A549 (cell line): ENCODE results near the gene RPRD2. TPM values are rescaled to one million over a fixed set of nuclear protein-coding genes. Genes with fewer than 3 reads are reported as not detected.

Experiments
- ATAC-seq, 2 experiments: fragments of 200-7000 bp in 1 of 2; fragments of >200 bp in 1 of 2; cut with Nextera tagmentation in 1 of 2; cut with Tn5 transposase in 1 of 2; 3 replicates each; pipeline versions ENCODE4 v1.8.0 to v1.9.1; 2018 to 2020; ENCODE audit warnings: mild to moderate bottlenecking in 1 of 2, moderate library complexity in 1 of 2
- CTCF ChIA-PET: fragments of 300-600 bp; sonication (Branson Sonifier 250); formaldehyde crosslinking; extraction: SDS; loops from one replicate; lab custom pipeline; 2021; ENCODE audit warnings: antibody characterized with exemption, inconsistent platforms; lab: Yijun Ruan, JAX
- POLR2A ChIA-PET: fragments of 350-600 bp; formaldehyde crosslinking; extraction: SDS; loops from one replicate; lab custom pipeline; 2021; ENCODE audit warnings: antibody characterized with exemption, inconsistent platforms; lab: Yijun Ruan, JAX
- DNase-seq, 2 experiments: peaks; one replicate each; pipeline versions ENCODE4 v3.0.0 to v3.0.0-alpha.2; 2011 to 2016; ENCODE audit warnings: low read depth in 1 of 2, low spot score in 1 of 2
- FAIRE-seq: peaks from 2 replicates; lab custom pipeline; 2011; peaks lifted over from hg19 to GRCh38; lab: Jason Lieb, UNC
- H3K27ac ChIP-seq, 2 experiments: fragments of >200 bp; sonication (Bioruptor Twin); formaldehyde crosslinking; 3 replicates each; pipeline ENCODE4 v1.5.1; 2016 to 2017
- H3K4me1 ChIP-seq: fragments of >200 bp; sonication (Bioruptor Twin); formaldehyde crosslinking; 3 replicates; pipeline ENCODE4 v1.6.1; 2016
- H3K4me2 ChIP-seq: fragments of >200 bp; sonication (Bioruptor Twin); formaldehyde crosslinking; 3 replicates; pipeline ENCODE4 v1.6.1; 2016
- H3K4me3 ChIP-seq: fragments of >200 bp; sonication (Bioruptor Twin); formaldehyde crosslinking; 3 replicates; pipeline ENCODE4 v1.5.1; 2016
- H3K9me3 ChIP-seq: fragments of >200 bp; sonication (Bioruptor Twin); formaldehyde crosslinking; 3 replicates; pipeline ENCODE4 v1.6.1; 2016
- BCL3 ChIP-seq: fragments of >200 bp; sonication (Bioruptor Twin); formaldehyde crosslinking; IDR thresholded peaks from 3 replicates; pipeline ENCODE4 v1.6.1; 2016
- CBX2 ChIP-seq: fragments of 200-600 bp; sonication (generic); IDR thresholded peaks from 2 replicates; pipeline ENCODE4 v1.6.1; 2016; ENCODE audit warnings: low read depth, mild to moderate bottlenecking, borderline replicate concordance
- CHD2 ChIP-seq: fragments of 150-350 bp; IDR thresholded peaks from 2 replicates; pipeline ENCODE4 v1.6.1; 2014; ENCODE audit warnings: low read length; ENCODE audit not compliant: partially characterized antibody
- CHD4 ChIP-seq: fragments of 200-600 bp; sonication (generic); IDR thresholded peaks from 2 replicates; pipeline ENCODE4 v1.6.1; 2016; ENCODE audit warnings: antibody characterized with exemption, mild to moderate bottlenecking, borderline replicate concordance
- CTCF ChIP-seq: fragments of >200 bp; sonication (Bioruptor Twin); formaldehyde crosslinking; IDR thresholded peaks from 3 replicates; pipeline ENCODE4 v1.5.1; 2016
- EHF ChIP-seq: fragments of 250-450 bp; sonication (Bioruptor Pico); IDR thresholded peaks from 2 replicates; pipeline ENCODE4 v1.5.0; 2020; ENCODE audit warnings: mild to moderate bottlenecking
- EP300 ChIP-seq, 2 experiments: fragments of >200 bp; sonication (Bioruptor Twin); formaldehyde crosslinking; IDR thresholded peaks; 2 replicates in 1 of 2; 3 replicates in 1 of 2; pipeline ENCODE4 v1.6.1; 2016 to 2017
- ESRRA ChIP-seq: fragments of 150-350 bp; IDR thresholded peaks from 2 replicates; pipeline ENCODE4 v1.6.1; 2014; ENCODE audit warnings: mild to moderate bottlenecking, low read length, borderline replicate concordance
- FOSB ChIP-seq: fragments of 250-450 bp; sonication (Bioruptor Pico); IDR thresholded peaks from 2 replicates; pipeline ENCODE4 v1.5.0; 2020; ENCODE audit warnings: mild to moderate bottlenecking, moderate library complexity
- FOSL2 ChIP-seq, 2 experiments: fragments of 450-650 bp in 1 of 2; fragments of >200 bp in 1 of 2; sonication (Bioruptor Twin) in 1 of 2; formaldehyde crosslinking; IDR thresholded peaks; 2 replicates each; pipeline versions ENCODE4 v1.5.0 to v1.6.1; 2016 to 2020; ENCODE audit warnings: mild to moderate bottlenecking in 1 of 2, moderate library complexity in 1 of 2
- FOXS1 ChIP-seq: fragments of 250-450 bp; sonication (Bioruptor Pico); IDR thresholded peaks from 2 replicates; pipeline ENCODE4 v1.5.0; 2020; ENCODE audit warnings: mild to moderate bottlenecking, moderate library complexity
- GATA3 ChIP-seq: IDR thresholded peaks from 2 replicates; pipeline ENCODE4 v1.6.1; 2012; ENCODE audit warnings: borderline replicate concordance
- HEYL ChIP-seq: fragments of 250-450 bp; sonication (Bioruptor Pico); IDR thresholded peaks from 2 replicates; pipeline ENCODE4 v1.8.0; 2021; ENCODE audit warnings: mild to moderate bottlenecking, moderate library complexity
- HOXB5 ChIP-seq: fragments of 250-450 bp; sonication (Bioruptor Pico); IDR thresholded peaks from 2 replicates; pipeline ENCODE4 v1.5.0; 2020; ENCODE audit warnings: mild to moderate bottlenecking, moderate library complexity
- JUN ChIP-seq, 2 experiments: fragments of >200 bp; sonication (Bioruptor Twin); formaldehyde crosslinking; IDR thresholded peaks; 2 replicates in 1 of 2; 3 replicates in 1 of 2; pipeline ENCODE4 v1.6.1; 2016 to 2017
- KDM1A ChIP-seq: fragments of 200-600 bp; sonication (generic); IDR thresholded peaks from 2 replicates; pipeline ENCODE4 v1.6.1; 2016; ENCODE audit warnings: low read depth, mild to moderate bottlenecking
- KDM5A ChIP-seq: fragments of 200-600 bp; sonication (generic); IDR thresholded peaks from 2 replicates; pipeline ENCODE4 v1.6.1; 2016; ENCODE audit warnings: antibody characterized with exemption, mild to moderate bottlenecking
- MAFK ChIP-seq: fragments of 450-650 bp; IDR thresholded peaks from 2 replicates; pipeline ENCODE4 v1.6.1; 2014; ENCODE audit not compliant: partially characterized antibody
- MAZ ChIP-seq: fragments of 150-350 bp; IDR thresholded peaks from 2 replicates; pipeline ENCODE4 v1.6.1; 2014; ENCODE audit warnings: antibody characterized with exemption, low read depth, low read length, borderline replicate concordance
- NFE2L2 ChIP-seq: fragments of 150-350 bp; conservative IDR thresholded peaks from 2 replicates; pipeline ENCODE4 v1.6.1; 2014; ENCODE audit warnings: low read length
- NPAS2 ChIP-seq: fragments of 250-450 bp; sonication (Bioruptor Pico); IDR thresholded peaks from 2 replicates; pipeline ENCODE4 v1.8.0; 2022; ENCODE audit warnings: mild to moderate bottlenecking, moderate library complexity, borderline replicate concordance
- NR3C1 ChIP-seq: fragments of >200 bp; sonication (Bioruptor Twin); formaldehyde crosslinking; IDR thresholded peaks from 3 replicates; pipeline ENCODE4 v1.6.1; 2017
- PBX3 ChIP-seq: IDR thresholded peaks from 2 replicates; pipeline ENCODE4 v1.6.1; 2012
- POLR2AphosphoS2 ChIP-seq: conservative IDR thresholded peaks from 2 replicates; pipeline ENCODE4 v1.6.1; 2012; ENCODE audit warnings: low read length, improper control_type of control experiment, inconsistent platforms
- RAD21 ChIP-seq, 2 experiments: fragments of >200 bp in 1 of 2; sonication (Bioruptor Twin) in 1 of 2; formaldehyde crosslinking in 1 of 2; IDR thresholded peaks in 1 of 2; conservative IDR thresholded peaks in 1 of 2; 2 replicates in 1 of 2; 3 replicates in 1 of 2; pipeline ENCODE4 v1.6.1; 2012 to 2018; ENCODE audit warnings: inconsistent platforms in 1 of 2
- RFX5 ChIP-seq: fragments of 450-650 bp; IDR thresholded peaks from 2 replicates; pipeline ENCODE4 v1.7.1; 2014; ENCODE audit warnings: antibody characterized with exemption, mild to moderate bottlenecking, moderate library complexity
- SMC3 ChIP-seq: fragments of >200 bp; sonication (Bioruptor Twin); formaldehyde crosslinking; IDR thresholded peaks from 3 replicates; pipeline ENCODE4 v1.6.1; 2018; ENCODE audit warnings: inconsistent platforms
- TP53 ChIP-seq: fragments of 250-450 bp; sonication (Bioruptor Pico); IDR thresholded peaks from 2 replicates; pipeline ENCODE4 v1.5.0; 2021; ENCODE audit warnings: mild to moderate bottlenecking, moderate library complexity
- ZC3H11A ChIP-seq: fragments of 450-650 bp; IDR thresholded peaks from 2 replicates; pipeline ENCODE4 v1.6.1; 2014; ENCODE audit warnings: antibody characterized with exemption, mild to moderate bottlenecking
- ZFP36 ChIP-seq: fragments of 450-650 bp; IDR thresholded peaks from 2 replicates; pipeline ENCODE4 v1.6.1; 2014; ENCODE audit warnings: borderline replicate concordance; ENCODE audit not compliant: partially characterized antibody
- ZNF302 ChIP-seq: fragments of 250-450 bp; sonication (Bioruptor Pico); IDR thresholded peaks from 2 replicates; pipeline ENCODE4 v1.9.0; 2021; ENCODE audit warnings: inconsistent platforms, mild to moderate bottlenecking, moderate library complexity
- ZSCAN20 ChIP-seq: fragments of 250-450 bp; sonication (Bioruptor Pico); IDR thresholded peaks from 2 replicates; pipeline ENCODE4 v1.8.0; 2022; ENCODE audit warnings: mild to moderate bottlenecking, moderate library complexity
- WGBS: methylation state at CpG from one replicate; pipeline ENCODE4 v1.1.6; 2017; ENCODE audit errors: missing lambda C conversion rate; 5-methylcytosine and 5-hydroxymethylcytosine counted together
- polyA plus RNA-seq, 4 experiments: library from polyadenylated mRNA; depleted of rRNA in 3 of 4; stranded (reverse); fragments of >200 nt; fragmentation: RNase III in 1 of 4; extraction: RNeasy Plus Mini Kit Qiagen cat#74134 plus additional on column Dnase treatment in 1 of 4; gene quantifications; 2 replicates in 3 of 4; 3 replicates in 1 of 4; pipeline ENCODE4 v1.2.3, GENCODE V29; 2011 to 2017

Gene RPRD2
- polyA plus RNA-seq, 2 of the 4 experiments (the other 2 are of a cell fraction), result 10.3 to 20.8 TPM

DNA sequence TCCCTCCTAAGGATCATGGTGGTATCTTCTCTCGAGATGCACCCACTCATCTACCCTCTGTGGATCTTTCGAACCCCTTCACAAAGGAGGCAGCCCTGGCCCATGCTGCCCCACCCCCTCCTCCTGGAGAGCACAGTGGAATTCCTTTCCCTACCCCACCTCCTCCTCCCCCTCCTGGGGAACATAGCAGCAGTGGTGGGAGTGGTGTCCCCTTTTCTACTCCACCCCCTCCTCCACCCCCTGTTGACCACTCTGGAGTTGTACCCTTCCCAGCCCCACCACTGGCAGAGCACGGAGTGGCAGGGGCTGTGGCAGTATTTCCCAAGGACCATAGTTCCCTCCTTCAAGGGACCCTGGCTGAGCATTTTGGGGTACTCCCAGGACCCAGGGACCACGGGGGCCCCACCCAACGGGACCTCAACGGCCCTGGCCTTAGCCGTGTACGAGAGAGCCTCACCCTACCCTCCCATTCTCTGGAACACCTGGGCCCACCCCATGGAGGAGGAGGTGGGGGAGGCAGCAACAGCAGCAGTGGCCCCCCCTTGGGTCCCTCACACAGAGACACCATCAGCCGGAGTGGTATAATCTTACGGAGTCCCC lies 108.8 kb downstream of the RPRD2 start:
- H3K4me3 ChIP-seq, result no peak overlapping the region
- 95% methylated on average over 10 of the region's 10 CpGs for WGBS
- no peaks in the 10 kb centered on the region for H3K9me3 ChIP-seq
- peaks cover 5% of the 10 kb centered on the region; the same call in 1 of the 3 replicates for H3K4me1 ChIP-seq
- TF ChIP-seq SMC3 (no peak), CBX2 (no peak), KDM5A (no peak), FOSB (CRISPR knock-in tag) (no peak), ESRRA (no peak), NPAS2 (CRISPR knock-in tag) (no peak), MAFK (no peak), MAZ (no peak), NR3C1 (no peak), POLR2AphosphoS2 (no peak), CTCF (no peak), BCL3 (no peak), NFE2L2 (no peak), FOXS1 (no peak), RFX5 (no peak), ZFP36 (no peak), HOXB5 (CRISPR knock-in tag) (no peak), KDM1A (no peak), RAD21 (conservative IDR thresholded peaks at IDR 0.05 in 1 of 2, IDR thresholded peaks at IDR 0.05 in 1 of 2) (no peak), ZC3H11A (no peak)
- TF ChIP-seq, all 56 proteins: peak for 0
- ATAC-seq, result no peak
- ChIA-PET POLR2A (no interaction called here), CTCF (no interaction called here)
- Histone ChIP-seq H3K4me2 (no peak overlapping the region), H3K27ac (no peak overlapping the region)
- DNase-seq, result no peak
- FAIRE-seq, result no peak

GRCh38 chr1:150473659-150474058 lies 109.7 kb downstream of the RPRD2 start:
- FAIRE-seq, result no peak
- TF ChIP-seq SMC3, result no peak
- no peak for TF ChIP-seq FOSL2 (IDR thresholded peaks at IDR 0.05)
- TF ChIP-seq FOSL2 (CRISPR knock-in tag; IDR thresholded peaks at IDR 0.05), result no peak
- TF ChIP-seq HOXB5 (CRISPR knock-in tag), result no peak
- no peak for TF ChIP-seq EHF (CRISPR knock-in tag)
- TF ChIP-seq RAD21 (conservative IDR thresholded peaks at IDR 0.05 in 1 of 2, IDR thresholded peaks at IDR 0.05 in 1 of 2), result no peak
- no peak for TF ChIP-seq HEYL
- TF ChIP-seq CHD4, result no peak
- TF ChIP-seq JUN (IDR thresholded peaks at IDR 0.05), result no peak
- TF ChIP-seq ZNF302, result no peak
- TF ChIP-seq ZSCAN20 (CRISPR knock-in tag), result no peak
- no peak for TF ChIP-seq GATA3
- no peak for TF ChIP-seq RFX5
- no peak for TF ChIP-seq POLR2AphosphoS2
- TF ChIP-seq ZC3H11A, result no peak
- no peak for TF ChIP-seq TP53 (CRISPR knock-in tag)
- TF ChIP-seq FOSB (CRISPR knock-in tag), result no peak
- TF ChIP-seq EP300 (IDR thresholded peaks at IDR 0.05), result no peak
- TF ChIP-seq CHD2, result no peak
- no peak for TF ChIP-seq PBX3
- no peak for TF ChIP-seq NFE2L2
- TF ChIP-seq, all 56 proteins: peak for 0
- Histone ChIP-seq H3K4me2 (no peak overlapping the region), H3K9me3 (no peaks in the 10 kb centered on the region), H3K27ac (no peak overlapping the region), H3K4me3 (no peak overlapping the region), H3K4me1 (peaks cover 13% of the 10 kb centered on the region; the same call in 2 of the 3 replicates)
- DNase-seq (no peak), ATAC-seq (no peak)
- WGBS, result 81% methylated on average over 4 of the region's 4 CpGs
- ChIA-PET CTCF (interaction anchor here (0.8 kb wide), 1 partner anchor 9 kb away, joined by 3 read pairs; no protein-coding TSS in a partner anchor), POLR2A (interaction anchor here (0.5 kb wide), 1 partner anchor 43 kb away, joined by 3 read pairs; no protein-coding TSS in a partner anchor)
